H9 (cell line): ENCODE data around the gene SSTR4. TPM values are rescaled to one million over a fixed set of nuclear protein-coding genes. Genes with fewer than 3 reads are reported as not detected.

Experiments used
- DNase-seq: peaks from one replicate; pipeline ENCODE4 v3.0.0-alpha.2; 2017
- H2AFZ ChIP-seq: one replicate; pipeline ENCODE4 v1.6.1; 2013; ENCODE audit warnings: mild to moderate bottlenecking, low read length, control low read depth, moderate library complexity
- H2AK5ac ChIP-seq: 2 replicates; pipeline ENCODE4 v1.6.1; 2013; ENCODE audit warnings: low read length, control low read depth, mixed read lengths; ENCODE audit not compliant: insufficient read length
- H2BK120ac ChIP-seq: one replicate; pipeline ENCODE4 v1.6.1; 2013; ENCODE audit warnings: low read depth, mild to moderate bottlenecking, low read length, control low read depth, inconsistent platforms; ENCODE audit not compliant: poor library complexity, severe bottlenecking
- H2BK12ac ChIP-seq: 2 replicates; pipeline ENCODE4 v1.6.1; 2013; ENCODE audit warnings: low read length, control low read depth, mixed read lengths, low read depth; ENCODE audit not compliant: insufficient read length
- H2BK15ac ChIP-seq: 2 replicates; pipeline ENCODE4 v1.6.1; 2013; ENCODE audit warnings: low read depth, low read length, control low read depth
- H2BK20ac ChIP-seq: one replicate; pipeline ENCODE4 v1.6.1; 2013; ENCODE audit warnings: low read depth, mild to moderate bottlenecking, low read length, control low read depth, inconsistent platforms; ENCODE audit not compliant: poor library complexity, severe bottlenecking
- H2BK5ac ChIP-seq: 2 replicates; pipeline ENCODE4 v1.6.1; 2013; ENCODE audit warnings: low read length, control low read depth, mixed read lengths; ENCODE audit not compliant: insufficient read length
- H3K14ac ChIP-seq: 2 replicates; pipeline ENCODE4 v1.6.1; 2013; ENCODE audit warnings: low read length, control low read depth; ENCODE audit not compliant: insufficient read depth
- H3K18ac ChIP-seq: 2 replicates; pipeline ENCODE4 v1.6.1; 2013; ENCODE audit warnings: low read depth, mild to moderate bottlenecking, mixed read lengths, low read length, control low read depth; ENCODE audit not compliant: insufficient read length
- H3K23ac ChIP-seq: 2 replicates; pipeline ENCODE4 v1.6.1; 2013; ENCODE audit warnings: low read length, control low read depth, mixed read lengths, low read depth; ENCODE audit not compliant: insufficient read length
- H3K23me2 ChIP-seq: 2 replicates; pipeline ENCODE4 v1.6.1; 2013; ENCODE audit warnings: low read depth, mild to moderate bottlenecking, mixed read lengths, low read length, control low read depth; ENCODE audit not compliant: insufficient read length, poor library complexity, severe bottlenecking
- H3K27ac ChIP-seq: 2 replicates; pipeline ENCODE4 v1.5.1; 2013; ENCODE audit warnings: low read length, control low read depth, mixed read lengths, low read depth; ENCODE audit not compliant: insufficient read length
- H3K27me3 ChIP-seq: 2 replicates; pipeline ENCODE4 v1.6.1; 2013; ENCODE audit warnings: low read length, control low read depth, inconsistent platforms; ENCODE audit not compliant: insufficient read depth
- H3K4ac ChIP-seq: 2 replicates; pipeline ENCODE4 v1.6.1; 2013; ENCODE audit warnings: low read depth, mild to moderate bottlenecking, control low read depth, inconsistent platforms, low read length, moderate library complexity
- H3K4me1 ChIP-seq: 2 replicates; pipeline ENCODE4 v1.6.1; 2013; ENCODE audit warnings: low read length, control low read depth, inconsistent platforms; ENCODE audit not compliant: insufficient read depth
- H3K4me2 ChIP-seq: 2 replicates; pipeline ENCODE4 v1.6.1; 2013; ENCODE audit warnings: low read length, control low read depth, mixed read lengths; ENCODE audit not compliant: insufficient read length, insufficient read depth
- H3K56ac ChIP-seq: 2 replicates; pipeline ENCODE4 v1.6.1; 2013; ENCODE audit warnings: low read depth, mild to moderate bottlenecking, mixed read lengths, low read length, control low read depth; ENCODE audit not compliant: insufficient read length
- H3K79me1 ChIP-seq: 2 replicates; pipeline ENCODE4 v1.6.1; 2013; ENCODE audit warnings: low read depth, mild to moderate bottlenecking, moderate library complexity, low read length, control low read depth, inconsistent platforms; ENCODE audit not compliant: insufficient read depth, poor library complexity, severe bottlenecking
- H3K79me2 ChIP-seq: 2 replicates; pipeline ENCODE4 v1.6.1; 2013; ENCODE audit warnings: low read length, control low read depth, inconsistent platforms; ENCODE audit not compliant: insufficient read depth
- H3K9ac ChIP-seq: 2 replicates; pipeline ENCODE4 v1.6.1; 2013; ENCODE audit warnings: low read length, control low read depth, mixed read lengths; ENCODE audit not compliant: insufficient read length; ENCODE audit errors: extremely low read depth
- H3K9me3 ChIP-seq: one replicate; pipeline ENCODE4 v1.6.1; 2013; ENCODE audit warnings: low read depth, low read length, inconsistent platforms; ENCODE audit not compliant: control insufficient read depth
- H3T11ph ChIP-seq: one replicate; pipeline ENCODE4 v1.6.1; 2013; ENCODE audit warnings: mild to moderate bottlenecking, low read length, control low read depth, inconsistent platforms
- H4K20me1 ChIP-seq: one replicate; pipeline ENCODE4 v1.6.1; 2013; ENCODE audit not compliant: control insufficient read depth, insufficient read length, insufficient read depth
- H4K5ac ChIP-seq: 2 replicates; pipeline ENCODE4 v1.6.1; 2013; ENCODE audit warnings: low read depth, mild to moderate bottlenecking, mixed read lengths, low read length, control low read depth; ENCODE audit not compliant: insufficient read length
- H4K8ac ChIP-seq: replicated peaks from 2 replicates; pipeline ENCODE4 v1.6.1; 2013; ENCODE audit warnings: low read length, control low read depth, mixed read lengths, low read depth; ENCODE audit not compliant: insufficient read length
- H4K91ac ChIP-seq: 2 replicates; pipeline ENCODE4 v1.6.1; 2013; ENCODE audit warnings: low read depth, mild to moderate bottlenecking, moderate library complexity, mixed read lengths, low read length, control low read depth; ENCODE audit not compliant: insufficient read length
- H3K27ac Mint-ChIP-seq, 3 experiments: 2 replicates in 2 of 3; 3 replicates in 1 of 3; pipeline ENCODE4 v1.8.0; 2020 to 2021; ENCODE audit warnings: mixed read lengths in 3 of 3, mild to moderate bottlenecking in 1 of 3, moderate library complexity in 1 of 3
- H3K27me3 Mint-ChIP-seq: 2 replicates; pipeline ENCODE4 v1.8.0; 2021; ENCODE audit warnings: low read depth, mild to moderate bottlenecking, moderate library complexity, mixed read lengths
- H3K36me3 Mint-ChIP-seq, 3 experiments: 2 replicates in 2 of 3; 3 replicates in 1 of 3; pipeline ENCODE4 v1.8.0; 2020 to 2021; ENCODE audit warnings: low read depth in 3 of 3, mixed read lengths in 3 of 3; ENCODE audit not compliant: insufficient read depth in 1 of 3
- H3K4me1 Mint-ChIP-seq, 2 experiments: 2 replicates each; pipeline ENCODE4 v1.8.0; 2020; ENCODE audit warnings: mixed read lengths in 2 of 2
- H3K4me3 Mint-ChIP-seq, 2 experiments: 2 replicates in 1 of 2; 3 replicates in 1 of 2; pipeline ENCODE4 v1.8.0; 2020 to 2021; ENCODE audit warnings: mild to moderate bottlenecking in 2 of 2, mixed read lengths in 2 of 2, moderate library complexity in 1 of 2
- H3K9me3 Mint-ChIP-seq, 2 experiments: 2 replicates in 1 of 2; 3 replicates in 1 of 2; pipeline ENCODE4 v1.8.0; 2020; ENCODE audit warnings: mild to moderate bottlenecking in 2 of 2, mixed read lengths in 2 of 2, moderate library complexity in 1 of 2
- WGBS: extraction: QIAGEN DNeasy Blood & Tissue Kit; methylation state at CpG from one replicate; pipeline ENCODE4 v1.1.7; 2013; ENCODE audit warnings: missing lambda C conversion rate, low lambda C conversion rate, mixed read lengths; ENCODE audit not compliant: insufficient read length; ENCODE audit errors: extremely low coverage; 5-methylcytosine and 5-hydroxymethylcytosine counted together
- total RNA-seq: library from RNA; stranded (reverse); gene quantifications from 2 replicates; pipeline ENCODE4 v1.2.1, GENCODE V29; 2021
- TF ChIP-seq, protein P1 (sequence below): fragments of 200-600 bp; sonication (generic); conservative IDR thresholded peaks from 3 replicates; pipeline ENCODE4 v1.8.0; 2021; ENCODE audit warnings: antibody characterized with exemption, mild to moderate bottlenecking

The SSTR4 gene
- total RNA-seq, 1 experiment from 2014 or later: not detected

- H3K27me3 ChIP-seq: peaks cover 16% of the 10 kb centered on the region; the same call in 1 of the 2 replicates
- Mint-ChIP-seq H3K27ac (no peak overlapping the region), H3K4me1 (peaks cover 13 to 17% of the 10 kb centered on the region in 2 experiments), H3K4me3 (no peak overlapping the region), H3K27me3 (peaks cover 62% of the 10 kb centered on the region), H3K36me3 (no peaks in the 10 kb centered on the region), H3K9me3 (peaks cover 0 to 3% of the 10 kb centered on the region in 2 experiments; a peak in 2 of 5 replicates)
- WGBS: no CpG with 5 or more reads among the region's 5 CpGs
- H3K4me2 ChIP-seq: no peak overlapping the region
- no peak overlapping the region for H3T11ph ChIP-seq
- H4K91ac ChIP-seq: no peak overlapping the region
- no peak overlapping the region for H3K14ac ChIP-seq
- H2AK5ac ChIP-seq: no peak overlapping the region
- no peaks in the 10 kb centered on the region for H4K20me1 ChIP-seq
- 0 out of 2 replicates have a peak, but pooled peaks cover 3% of the 10 kb centered on the region for H3K4me1 ChIP-seq
- H3K18ac ChIP-seq: no peak overlapping the region
- no peak overlapping the region for H3K9ac ChIP-seq
- H2AFZ ChIP-seq: no peak overlapping the region
- no peak overlapping the region for H2BK15ac ChIP-seq
- H4K5ac ChIP-seq: no peak overlapping the region
- no peaks in the 10 kb centered on the region for H3K79me2 ChIP-seq
- TF ChIP-seq, protein P1, sequence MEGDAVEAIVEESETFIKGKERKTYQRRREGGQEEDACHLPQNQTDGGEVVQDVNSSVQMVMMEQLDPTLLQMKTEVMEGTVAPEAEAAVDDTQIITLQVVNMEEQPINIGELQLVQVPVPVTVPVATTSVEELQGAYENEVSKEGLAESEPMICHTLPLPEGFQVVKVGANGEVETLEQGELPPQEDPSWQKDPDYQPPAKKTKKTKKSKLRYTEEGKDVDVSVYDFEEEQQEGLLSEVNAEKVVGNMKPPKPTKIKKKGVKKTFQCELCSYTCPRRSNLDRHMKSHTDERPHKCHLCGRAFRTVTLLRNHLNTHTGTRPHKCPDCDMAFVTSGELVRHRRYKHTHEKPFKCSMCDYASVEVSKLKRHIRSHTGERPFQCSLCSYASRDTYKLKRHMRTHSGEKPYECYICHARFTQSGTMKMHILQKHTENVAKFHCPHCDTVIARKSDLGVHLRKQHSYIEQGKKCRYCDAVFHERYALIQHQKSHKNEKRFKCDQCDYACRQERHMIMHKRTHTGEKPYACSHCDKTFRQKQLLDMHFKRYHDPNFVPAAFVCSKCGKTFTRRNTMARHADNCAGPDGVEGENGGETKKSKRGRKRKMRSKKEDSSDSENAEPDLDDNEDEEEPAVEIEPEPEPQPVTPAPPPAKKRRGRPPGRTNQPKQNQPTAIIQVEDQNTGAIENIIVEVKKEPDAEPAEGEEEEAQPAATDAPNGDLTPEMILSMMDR: no peak
- peaks cover 24% of the 10 kb centered on the region for H3K23me2 ChIP-seq
- H3K79me1 ChIP-seq: no peaks in the 10 kb centered on the region
- H3K4ac ChIP-seq: no peak overlapping the region
- H2BK120ac ChIP-seq: no peak overlapping the region
- H4K8ac ChIP-seq: no peak overlapping the region
- H3K56ac ChIP-seq: no peak overlapping the region
- H2BK12ac ChIP-seq: no peak overlapping the region
- no peak for DNase-seq
- H3K9me3 ChIP-seq: no peaks in the 10 kb centered on the region
- H3K23ac ChIP-seq: no peak overlapping the region
- no peak overlapping the region for H2BK20ac ChIP-seq
- no peak overlapping the region for H2BK5ac ChIP-seq
- H3K27ac ChIP-seq: no peak overlapping the region
Observed at GRCh38 chr20:23052904-23053303, 17.8 kb downstream of the SSTR4 start.
